Kidney (tissue), 14 donors: ENCODE results near the gene ESRRB. TPM values are rescaled to one million over a fixed set of nuclear protein-coding genes. Genes with fewer than 3 reads are reported as not detected.

Experiments used
- DNase-seq, 5 donors: peaks; one replicate each; pipeline ENCODE4 v3.0.0-alpha.2; 2013 to 2020
- FAIRE-seq: peaks from 2 replicates; lab custom pipeline; 2012; peaks lifted over from hg19 to GRCh38; lab: Jason Lieb, UNC
- H3K27ac ChIP-seq, 2 donors: one replicate each; pipeline ENCODE4 v1.7.0; 2013; ENCODE audit warnings: low read depth in 2 of 2, low read length in 2 of 2, inconsistent platforms in 1 of 2
- H3K27me3 ChIP-seq: one replicate; pipeline ENCODE4 v1.7.1; 2013; ENCODE audit warnings: low read length, inconsistent platforms; ENCODE audit not compliant: control insufficient read depth, insufficient read depth
- H3K36me3 ChIP-seq, 3 donors: one replicate each; pipeline versions ENCODE4 v1.7.0 to v1.7.1; 2013; ENCODE audit warnings: low read length in 3 of 3, control low read depth in 1 of 3, inconsistent platforms in 1 of 3; ENCODE audit not compliant: insufficient read depth in 3 of 3, control insufficient read depth in 2 of 3
- H3K4me1 ChIP-seq, 3 donors: one replicate each; pipeline versions ENCODE4 v1.7.0 to v1.7.1; 2013; ENCODE audit warnings: low read length in 3 of 3, inconsistent platforms in 1 of 3, low read depth in 1 of 3; ENCODE audit not compliant: control insufficient read depth in 2 of 3, insufficient read depth in 2 of 3
- H3K4me3 ChIP-seq, 3 donors: one replicate each; pipeline versions ENCODE4 v1.7.0 to v1.8.1; 2013; ENCODE audit warnings: low read length in 3 of 3, control low read depth in 1 of 3, inconsistent platforms in 1 of 3
- H3K9ac ChIP-seq, 3 donors: one replicate each; pipeline versions ENCODE4 v1.7.0 to v1.7.1; 2013; ENCODE audit warnings: low read length in 3 of 3, control low read depth in 1 of 3, inconsistent platforms in 1 of 3
- H3K9me3 ChIP-seq, 3 donors: one replicate each; pipeline versions ENCODE4 v1.7.0 to v1.7.1; 2013; ENCODE audit warnings: low read length in 3 of 3, control low read depth in 1 of 3, inconsistent platforms in 1 of 3; ENCODE audit not compliant: control insufficient read depth in 2 of 3, insufficient read depth in 1 of 3
- intact Hi-C: fragments of 100-400 bp; cut with DNase I; formaldehyde crosslinking; loops from one replicate; pipeline ENCODE4 v1.11.1; 2022
- polyA plus RNA-seq: library from polyadenylated mRNA; stranded (reverse); fragments of 350-450 nt; fragmentation: Illumina TruSeq; extraction: RNeasy Lipid Tissue Mini Kit (QIAGEN cat#74804); gene quantifications from one replicate; pipeline ENCODE4 v1.2.3, GENCODE V29; 2014; ENCODE audit warnings: low read depth, low replicate concordance; ENCODE audit not compliant: insufficient read depth
- total RNA-seq: library from RNA; stranded (reverse); fragmentation: NEBNext Ultra II Directional; extraction: Animal tissue kit (Norgen Biotek cat#: 25700); gene quantifications from one replicate; pipeline ENCODE4 v1.2.1, GENCODE V29; 2021
- TF ChIP-seq, protein P1 (sequence below): IDR thresholded peaks from 3 replicates; pipeline ENCODE4 v1.5.1; 2012; ENCODE audit warnings: mild to moderate bottlenecking, moderate library complexity, borderline replicate concordance; ENCODE audit not compliant: insufficient read depth; ENCODE audit errors: extremely low read depth
- donor health status: control.
- donor health status: control.
- donor health status: control.
- donor health status: control.
- donor health status: control.
- donor health status: DM: yes; HTN: yes; CAD: no.
- donor health status: Normal renal cell carcinoma (clear cell type).

The ESRRB gene
- total and polyA plus RNA-seq, 2 donors from 2014 or later, result 3.9 to 19.1 TPM

DNA sequence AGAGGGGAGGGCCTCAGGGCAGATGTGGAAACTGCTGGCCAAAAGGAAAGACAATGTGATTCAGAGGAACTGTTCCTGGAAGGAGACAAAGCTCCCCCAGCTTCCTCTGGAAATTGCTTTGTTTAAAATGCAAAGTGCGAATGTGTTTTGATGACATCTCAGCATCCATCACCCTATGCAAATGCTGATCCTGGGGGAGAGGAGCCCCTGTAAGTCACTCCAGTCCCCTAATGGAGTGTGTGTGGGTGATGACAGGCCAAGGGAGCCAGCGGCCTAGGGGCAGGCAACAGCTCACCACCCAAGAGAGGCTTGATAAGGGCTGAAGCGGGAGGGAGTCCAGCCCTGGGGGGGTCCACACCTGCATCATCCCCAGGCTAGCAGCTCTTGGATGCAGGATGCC, 134.2 kb downstream of the ESRRB start:
- no peaks in the 10 kb centered on the region for H3K36me3 ChIP-seq
- TF ChIP-seq, protein P1, sequence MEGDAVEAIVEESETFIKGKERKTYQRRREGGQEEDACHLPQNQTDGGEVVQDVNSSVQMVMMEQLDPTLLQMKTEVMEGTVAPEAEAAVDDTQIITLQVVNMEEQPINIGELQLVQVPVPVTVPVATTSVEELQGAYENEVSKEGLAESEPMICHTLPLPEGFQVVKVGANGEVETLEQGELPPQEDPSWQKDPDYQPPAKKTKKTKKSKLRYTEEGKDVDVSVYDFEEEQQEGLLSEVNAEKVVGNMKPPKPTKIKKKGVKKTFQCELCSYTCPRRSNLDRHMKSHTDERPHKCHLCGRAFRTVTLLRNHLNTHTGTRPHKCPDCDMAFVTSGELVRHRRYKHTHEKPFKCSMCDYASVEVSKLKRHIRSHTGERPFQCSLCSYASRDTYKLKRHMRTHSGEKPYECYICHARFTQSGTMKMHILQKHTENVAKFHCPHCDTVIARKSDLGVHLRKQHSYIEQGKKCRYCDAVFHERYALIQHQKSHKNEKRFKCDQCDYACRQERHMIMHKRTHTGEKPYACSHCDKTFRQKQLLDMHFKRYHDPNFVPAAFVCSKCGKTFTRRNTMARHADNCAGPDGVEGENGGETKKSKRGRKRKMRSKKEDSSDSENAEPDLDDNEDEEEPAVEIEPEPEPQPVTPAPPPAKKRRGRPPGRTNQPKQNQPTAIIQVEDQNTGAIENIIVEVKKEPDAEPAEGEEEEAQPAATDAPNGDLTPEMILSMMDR, result no peak
- no peak overlapping the region for H3K27ac ChIP-seq
- H3K27me3 ChIP-seq, result no peaks in the 10 kb centered on the region
- H3K4me1 ChIP-seq, result no peaks in the 10 kb centered on the region
- H3K9me3 ChIP-seq, result no peaks in the 10 kb centered on the region
- intact Hi-C loops, result no loop called here
- FAIRE-seq (no peak), DNase-seq (peak in 1 of 5 donors; percentile 28)
- no peak overlapping the region for H3K9ac ChIP-seq
- no peak overlapping the region for H3K4me3 ChIP-seq

DNA sequence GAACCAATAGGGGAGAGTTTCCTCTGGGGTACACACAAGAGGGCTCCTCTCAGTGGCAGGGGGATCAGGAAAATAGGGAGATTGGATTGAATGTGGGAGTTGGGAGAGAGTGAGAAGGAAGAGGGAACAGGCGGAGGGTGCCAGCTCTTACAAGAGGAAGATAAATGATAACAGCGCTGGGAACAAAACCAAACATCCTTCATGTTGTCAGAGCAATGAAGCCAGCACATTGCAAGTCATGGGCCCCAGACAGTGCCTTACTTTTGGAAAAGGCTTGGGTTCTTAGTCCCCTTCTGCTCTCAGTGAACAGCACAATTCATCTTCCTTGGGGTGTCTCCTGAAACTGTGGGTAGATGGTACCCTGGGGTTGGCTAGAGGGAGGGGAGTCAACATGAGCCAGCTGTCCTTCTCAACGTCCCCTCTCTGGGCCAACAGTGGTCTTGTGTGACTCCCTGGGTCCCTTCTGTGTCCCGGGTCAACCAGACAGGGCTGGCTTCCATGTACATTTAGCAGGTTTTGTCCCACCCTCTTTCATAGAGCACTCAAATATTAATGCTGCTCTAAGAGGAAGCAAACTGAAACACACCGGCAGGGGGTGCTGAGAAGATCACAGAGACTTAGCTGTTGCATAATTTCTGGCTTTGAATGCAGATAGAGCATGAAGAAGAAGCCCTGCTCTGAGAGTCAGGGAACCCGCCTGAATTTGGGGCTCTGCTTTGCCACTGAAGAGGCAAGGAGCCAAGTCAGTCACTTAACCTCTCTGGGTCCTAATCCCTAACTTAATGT, 138.5 kb downstream of the ESRRB start:
- H3K9ac ChIP-seq, result no peak overlapping the region
- no peak overlapping the region for H3K4me3 ChIP-seq
- DNase-seq (no peak), FAIRE-seq (no peak)
- H3K27ac ChIP-seq, result no peak overlapping the region
- TF ChIP-seq, protein P1, result no peak
- no peaks in the 10 kb centered on the region for H3K4me1 ChIP-seq
- H3K27me3 ChIP-seq, result no peaks in the 10 kb centered on the region
- no peaks in the 10 kb centered on the region for H3K36me3 ChIP-seq
- intact Hi-C loops, result no loop called here
- no peaks in the 10 kb centered on the region for H3K9me3 ChIP-seq

DNA sequence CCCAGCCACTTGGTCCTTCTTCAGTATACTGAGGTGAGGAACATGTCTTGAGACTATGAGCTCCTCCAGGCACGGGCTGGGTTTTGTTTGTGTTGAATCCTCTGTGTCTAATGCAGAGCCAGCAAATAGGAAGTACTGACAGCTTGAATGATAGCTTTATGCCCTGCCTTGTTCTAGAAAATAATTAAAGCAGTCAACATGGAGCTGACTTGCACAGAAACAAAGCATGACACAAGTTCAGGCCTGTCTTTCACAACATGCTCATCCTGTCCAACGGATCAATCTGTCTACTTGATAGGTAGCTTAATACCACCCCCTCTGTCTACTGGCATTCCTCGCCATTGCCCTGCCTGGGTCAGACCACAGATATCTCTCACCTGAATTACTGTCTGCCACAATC, 140.9 kb downstream of the ESRRB start:
- Histone ChIP-seq H3K36me3 (no peaks in the 10 kb centered on the region), H3K27me3 (no peaks in the 10 kb centered on the region), H3K27ac (no peak overlapping the region), H3K9me3 (no peaks in the 10 kb centered on the region), H3K9ac (no peak overlapping the region), H3K4me3 (no peak overlapping the region), H3K4me1 (no peaks in the 10 kb centered on the region)
- DNase-seq (no peak), FAIRE-seq (no peak)
- TF ChIP-seq, protein P1, result no peak
- intact Hi-C loops, result no loop called here

DNA sequence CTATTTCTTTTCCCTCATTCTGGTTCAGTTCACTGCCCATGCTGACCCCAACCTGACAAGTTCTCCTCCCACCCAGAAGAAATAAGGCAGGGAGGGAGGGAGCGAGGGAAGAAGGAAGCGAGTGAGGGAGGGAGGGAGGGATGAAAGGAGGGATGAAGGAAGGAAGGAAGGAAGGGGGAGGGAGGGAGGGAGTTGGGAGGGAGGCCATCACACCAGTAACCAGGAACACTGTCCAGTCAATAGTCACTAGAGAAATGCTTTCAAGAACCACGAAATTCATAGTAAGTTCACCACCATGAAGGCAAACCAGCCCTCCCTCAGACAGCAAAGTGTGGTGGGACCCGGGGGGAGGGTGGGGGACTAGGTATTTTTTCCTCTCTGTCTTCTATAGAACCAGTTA, 142.4 kb downstream of the ESRRB start:
- Histone ChIP-seq H3K4me3 (no peak overlapping the region), H3K9me3 (no peaks in the 10 kb centered on the region), H3K27ac (no peak overlapping the region), H3K36me3 (no peaks in the 10 kb centered on the region), H3K4me1 (no peaks in the 10 kb centered on the region), H3K27me3 (no peaks in the 10 kb centered on the region), H3K9ac (no peak overlapping the region)
- intact Hi-C loops, result no loop called here
- TF ChIP-seq, protein P1, result no peak
- DNase-seq (no peak), FAIRE-seq (no peak)
